NCI-H187 (cell line): ENCODE data around the gene ADPRS.

Source experiments
- DNase-seq, 2 experiments: peaks; one replicate each; lab custom pipeline; 2025; lab: John Stamatoyannopoulos, UW

Gene ADPRS, protein sequence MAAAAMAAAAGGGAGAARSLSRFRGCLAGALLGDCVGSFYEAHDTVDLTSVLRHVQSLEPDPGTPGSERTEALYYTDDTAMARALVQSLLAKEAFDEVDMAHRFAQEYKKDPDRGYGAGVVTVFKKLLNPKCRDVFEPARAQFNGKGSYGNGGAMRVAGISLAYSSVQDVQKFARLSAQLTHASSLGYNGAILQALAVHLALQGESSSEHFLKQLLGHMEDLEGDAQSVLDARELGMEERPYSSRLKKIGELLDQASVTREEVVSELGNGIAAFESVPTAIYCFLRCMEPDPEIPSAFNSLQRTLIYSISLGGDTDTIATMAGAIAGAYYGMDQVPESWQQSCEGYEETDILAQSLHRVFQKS

GRCh38 chr1:36088577-36089392, at the start of gene ADPRS:
Gene ADPRS (plus strand): TSS chr1:36088892. CDS start chr1:36088905, 13 bp downstream.
- DNase-seq: peak; percentile 59 to 74

DNA sequence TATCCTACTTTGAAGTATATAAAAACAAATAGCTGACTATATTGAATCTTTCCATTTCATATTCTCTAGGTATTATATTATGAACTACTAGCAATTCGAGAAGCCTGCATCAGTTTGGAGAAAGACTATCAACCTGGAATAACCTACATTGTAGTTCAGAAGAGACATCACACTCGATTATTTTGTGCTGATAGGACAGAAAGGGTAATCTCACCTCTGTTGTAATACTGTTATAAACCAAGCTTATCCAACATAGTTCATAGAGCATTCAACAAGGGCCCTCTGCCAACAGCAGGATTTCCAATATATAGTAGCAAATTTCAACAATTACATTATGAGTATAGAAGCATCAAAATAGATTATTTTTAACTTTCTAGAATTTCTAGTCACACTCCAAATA, 48.5 kb upstream of the ADPRS start:
- no peak for DNase-seq

DNA sequence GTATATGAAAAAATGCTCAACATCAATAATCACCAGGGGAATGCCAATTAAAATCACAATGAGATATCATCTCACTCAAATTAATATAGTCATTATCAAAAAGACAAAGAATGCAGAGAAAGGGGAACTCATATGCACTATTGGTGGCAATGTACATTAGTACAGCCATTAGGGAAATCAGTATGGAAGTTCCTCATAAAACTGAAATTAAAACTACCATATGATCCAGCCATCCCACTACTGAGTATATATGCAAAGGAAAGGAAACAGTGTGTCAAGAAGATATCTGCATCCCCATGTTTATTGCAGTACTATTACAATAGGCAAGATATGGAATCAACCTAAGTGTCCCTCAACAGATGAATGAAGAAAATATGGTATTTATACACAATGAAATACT, 36.9 kb upstream of the ADPRS start:
- DNase-seq: no peak

GRCh38 chr1:36053978-36054377, 34.7 kb upstream of the ADPRS start:
- DNase-seq: no peak

- DNase-seq: no peak
Measured at GRCh38 chr1:36055706-36056105, 33.0 kb upstream of the ADPRS start.

DNA sequence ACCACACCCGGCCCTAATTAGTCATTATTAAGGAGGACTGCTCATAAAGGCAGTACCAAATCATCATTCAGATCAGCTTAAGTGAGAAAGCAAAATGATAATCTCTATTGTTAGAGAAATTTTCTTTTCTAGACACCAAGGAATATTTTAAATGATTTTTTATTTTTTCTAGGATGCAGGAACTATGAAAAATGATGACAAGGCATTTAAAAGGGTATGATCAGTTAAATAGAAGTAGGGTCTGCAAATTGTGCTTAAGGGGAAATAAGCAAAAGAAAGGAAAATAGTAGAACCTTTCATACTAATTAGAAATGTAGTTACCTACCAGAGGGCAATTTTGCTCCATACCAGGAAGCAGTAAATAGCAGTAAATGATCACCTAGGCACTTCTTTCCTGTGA, 26.4 kb upstream of the ADPRS start:
- DNase-seq: no peak

DNA sequence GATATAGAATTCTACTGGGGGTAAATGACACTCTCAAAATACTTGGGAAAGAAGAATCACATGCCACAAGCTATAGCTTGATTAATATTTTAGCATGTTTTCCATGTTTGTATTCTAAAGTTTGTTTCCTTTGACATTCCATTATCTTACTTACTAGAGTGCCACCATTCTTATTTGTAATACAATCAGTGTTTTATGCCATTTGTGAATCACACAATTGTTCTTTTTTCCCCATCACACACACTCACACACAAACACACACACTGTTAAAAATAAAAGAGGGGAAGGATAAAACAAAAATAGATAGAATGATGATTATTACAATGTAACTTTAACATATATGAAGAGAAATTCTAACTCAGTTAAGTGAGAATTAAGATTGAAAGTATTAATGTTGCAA, 20.8 kb upstream of the ADPRS start:
- no peak for DNase-seq

- DNase-seq: no peak
Measured at GRCh38 chr1:36068866-36069265, 19.8 kb upstream of the ADPRS start.

- peak; percentile 10 to 82 for DNase-seq
Measured at GRCh38 chr1:36070349-36070748, 18.3 kb upstream of the ADPRS start.

DNA sequence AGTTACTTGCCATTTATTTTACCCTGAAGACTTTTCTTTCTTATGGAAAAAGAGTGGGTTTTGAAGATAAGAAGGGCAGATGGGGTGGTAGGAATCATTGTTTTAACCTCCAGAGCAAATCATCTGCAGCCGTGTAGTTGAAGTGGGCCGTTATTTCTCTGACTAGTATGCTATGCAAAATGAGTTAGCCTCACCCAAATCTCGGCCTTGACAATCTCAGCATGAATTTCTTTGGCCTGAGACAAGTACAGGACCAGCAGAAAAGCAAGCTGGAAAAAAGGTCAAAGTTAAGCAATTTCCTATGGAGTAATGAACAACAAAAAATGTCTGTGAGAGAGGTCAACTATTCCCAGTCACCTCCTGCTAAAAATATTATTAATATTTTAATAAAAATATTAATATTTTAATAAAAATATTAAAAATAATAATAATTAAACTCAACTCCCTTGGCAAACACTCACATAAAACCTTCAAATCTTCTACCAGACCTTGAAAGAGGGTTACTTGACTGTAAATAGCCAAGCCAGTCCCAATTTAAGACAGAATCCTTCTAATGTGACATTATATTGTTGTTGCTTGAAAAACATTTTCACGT, 11.6 kb upstream of the ADPRS start:
- no peak for DNase-seq

DNA sequence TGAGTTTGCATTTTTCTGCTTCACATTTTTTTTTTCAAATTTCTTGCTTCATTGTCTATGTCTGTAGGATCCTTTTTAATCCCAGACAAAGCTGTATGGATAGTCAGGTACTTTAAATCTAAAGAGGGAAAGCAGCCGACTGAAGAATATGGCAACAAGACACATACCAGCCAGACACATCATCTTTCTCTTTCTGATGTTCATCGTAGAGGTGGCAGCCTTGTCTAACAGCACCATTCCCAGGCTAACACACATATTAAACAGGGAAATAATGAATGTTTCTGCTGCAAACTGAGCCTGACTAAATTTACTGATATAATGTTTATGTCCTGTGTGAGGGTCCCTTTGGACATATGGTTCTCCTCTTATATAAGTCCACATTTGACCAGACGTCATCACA, 8.5 kb upstream of the ADPRS start:
- no peak for DNase-seq

GRCh38 chr1:36080801-36081200, 7.9 kb upstream of the ADPRS start:
- no peak for DNase-seq

DNA sequence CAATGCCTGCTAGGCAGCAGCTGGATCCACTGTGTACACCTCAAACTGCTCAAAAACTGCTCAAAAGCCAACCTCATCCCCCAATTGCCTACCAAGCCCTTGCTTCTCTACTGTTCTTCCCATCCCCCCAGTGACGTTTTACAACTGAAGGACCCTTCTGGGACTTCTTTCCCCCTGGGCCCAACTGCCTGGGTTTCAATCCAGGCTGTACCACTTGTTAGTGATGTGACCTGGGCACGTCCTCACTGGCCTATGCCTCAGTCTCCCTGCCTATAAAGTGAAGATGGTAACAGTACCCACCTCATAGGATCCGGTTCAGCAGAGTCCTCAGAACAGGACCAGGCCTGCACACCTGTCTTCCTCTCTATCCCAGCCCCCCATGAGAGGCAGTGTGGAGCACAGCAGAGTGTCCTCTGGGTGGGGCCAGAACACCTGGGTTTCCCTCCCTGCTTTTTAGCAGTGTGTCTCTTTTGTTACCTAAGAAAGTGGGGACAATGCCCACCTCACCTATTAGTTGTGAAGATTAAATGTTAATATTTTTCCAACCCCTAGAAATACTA, 6.7 kb upstream of the ADPRS start:
- DNase-seq: no peak

- no peak for DNase-seq
Measured at GRCh38 chr1:36083219-36083618, 5.5 kb upstream of the ADPRS start.

DNA sequence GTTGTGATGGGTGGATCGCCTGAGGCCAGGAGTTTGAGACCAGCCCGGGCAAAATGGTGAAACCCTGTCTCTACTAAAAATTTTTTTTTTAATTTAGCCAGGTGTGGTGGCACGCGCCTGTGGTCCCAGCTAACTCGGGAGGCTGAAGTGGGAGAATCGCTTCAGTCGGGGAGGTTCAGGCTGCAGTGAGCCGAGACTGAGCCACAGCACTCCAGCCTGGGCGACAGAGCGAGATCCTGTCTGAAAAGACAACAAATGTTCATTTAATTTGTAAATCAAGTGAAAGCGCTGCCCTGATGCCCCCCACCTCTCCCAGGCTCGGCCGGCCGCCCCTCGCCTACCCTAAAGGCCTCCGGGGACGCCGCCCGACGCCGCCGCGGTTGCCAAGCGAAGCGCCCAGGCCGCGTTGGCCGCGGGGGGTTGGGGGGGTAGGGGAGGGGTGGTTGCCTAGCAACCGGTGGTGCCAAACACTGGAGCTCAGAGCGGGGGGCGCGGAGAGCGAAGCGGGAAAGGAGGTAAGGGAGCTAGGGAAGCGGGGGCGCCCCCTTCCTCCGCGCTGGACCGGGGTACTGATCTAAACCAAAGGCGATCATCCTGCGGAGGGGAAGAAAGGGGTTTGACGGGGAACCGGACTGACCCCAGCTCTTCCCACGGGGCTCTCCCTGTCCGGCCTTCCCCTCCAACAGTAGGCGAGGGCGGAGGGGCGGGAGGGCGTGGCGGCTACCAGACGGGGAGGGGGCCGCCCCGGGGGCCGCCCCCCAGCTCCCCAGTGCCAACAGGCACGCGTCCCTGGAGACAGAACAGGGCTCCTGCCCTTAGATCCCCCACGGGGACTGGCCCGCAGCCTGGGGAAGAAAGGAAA, 4.8 kb upstream of the ADPRS start, which contains the start of gene TEKT2:
Gene TEKT2, plus strand, starts transcription at position 460 of the 862 bp plus-strand sequence. CDS start 828 bp downstream, outside the sequence.
- DNase-seq: peak; percentile 46 to 51

DNA sequence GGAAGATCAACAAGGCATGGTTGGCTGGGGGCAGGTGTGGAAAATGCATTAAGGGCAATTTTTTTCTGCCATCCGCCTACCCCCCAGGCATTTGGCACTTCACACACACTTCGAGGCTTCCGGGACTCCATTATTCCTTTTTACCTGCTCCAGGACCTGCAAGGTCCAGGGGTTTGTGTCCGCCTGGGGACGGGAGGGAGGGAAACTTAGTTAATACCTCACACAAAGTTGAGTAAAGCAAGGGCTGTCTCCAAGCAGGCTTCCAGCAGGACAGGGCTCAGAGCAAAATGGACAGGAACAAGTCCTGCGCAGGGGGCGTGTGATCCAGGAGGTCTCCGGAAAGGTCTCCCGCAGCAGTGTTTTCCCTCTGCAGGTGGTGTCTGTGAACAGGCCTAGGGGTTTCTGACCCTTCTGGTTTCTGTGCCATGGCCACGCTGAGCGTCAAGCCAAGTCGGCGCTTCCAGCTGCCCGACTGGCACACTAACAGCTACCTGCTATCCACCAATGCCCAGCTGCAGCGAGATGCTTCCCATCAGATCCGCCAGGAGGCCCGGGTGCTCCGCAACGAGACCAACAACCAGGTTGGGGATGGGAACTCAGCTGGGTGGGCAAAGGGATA, 4.1 kb upstream of the ADPRS start:
- DNase-seq: no peak

DNA sequence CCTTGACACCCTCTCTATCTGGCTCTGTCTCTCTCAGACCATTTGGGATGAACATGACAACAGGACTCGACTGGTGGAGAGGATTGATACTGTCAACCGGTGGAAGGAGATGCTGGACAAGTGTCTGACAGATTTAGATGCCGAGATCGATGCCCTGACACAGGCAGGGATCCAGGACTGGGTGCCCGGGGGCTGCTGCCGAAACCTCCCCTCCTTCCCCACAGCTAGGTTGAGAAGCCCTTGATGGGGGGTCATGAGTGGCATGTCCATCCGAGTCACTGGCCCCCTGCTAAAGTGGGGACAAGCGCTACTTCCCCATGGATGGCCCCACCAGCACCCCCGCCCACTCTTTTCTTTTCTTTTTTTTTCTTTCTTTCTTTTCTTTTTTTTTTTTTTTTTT, 3.6 kb upstream of the ADPRS start:
- no peak for DNase-seq

- no peak for DNase-seq
Measured at GRCh38 chr1:36085686-36086526, 2.8 kb upstream of the ADPRS start.

- no peak for DNase-seq
Measured at GRCh38 chr1:36086529-36087232, 2.0 kb upstream of the ADPRS start.
